PFSK-1 (cell line): ENCODE measurements around the gene F8A1.

ENCODE experiments used
- POLR2AphosphoS5 ChIP-seq: IDR thresholded peaks from 2 replicates; pipeline ENCODE4 v1.6.1; 2012; ENCODE audit warnings: low read depth, mild to moderate bottlenecking, control low read depth, low read length, moderate library complexity
- SIN3A ChIP-seq: IDR thresholded peaks from 2 replicates; pipeline ENCODE4 v1.6.1; 2012; ENCODE audit warnings: mild to moderate bottlenecking, low read length, moderate library complexity, borderline replicate concordance; ENCODE audit not compliant: insufficient read depth

- TF ChIP-seq POLR2AphosphoS5 (no peak), SIN3A (no peak)
Measured at GRCh38 chrX:154873329-154873728, 12.8 kb upstream of the F8A1 start.
